Measurements from ENCODE around the gene RPGR. TPM values are rescaled to one million over a fixed set of nuclear protein-coding genes. Genes with fewer than 3 reads are reported as not detected.

The RPGR gene
- total RNA-seq, 1 experiment from 2014 or later, result 8.5 TPM

DNA sequence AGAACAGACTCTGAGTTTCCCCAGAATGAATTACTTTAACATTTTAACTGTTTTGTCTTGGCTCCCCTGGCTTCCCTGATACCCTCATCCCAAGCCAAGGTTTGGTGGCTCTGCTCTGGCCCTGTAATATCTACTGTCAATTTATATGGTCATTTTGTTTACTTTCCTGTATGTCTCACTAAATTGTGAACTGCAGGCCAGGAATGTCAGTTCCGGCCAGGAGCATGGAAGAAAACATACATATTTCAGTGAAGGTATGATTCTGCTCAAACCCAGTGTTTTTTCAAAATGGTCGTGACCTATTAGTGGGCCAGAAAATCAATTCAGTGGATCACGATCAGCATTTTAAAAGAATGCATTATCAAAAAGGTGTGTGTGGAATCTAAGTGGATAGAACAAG is 1.2 kb downstream of the RPGR start:
- Mint-ChIP-seq H3K4me1 (ENCODE audit: low read depth, unreplicated experiment) (peaks cover 6% of the 10 kb centered on the region), H3K4me3 (ENCODE audit: unreplicated experiment) (peak overlapping the region; percentile 89), H3K27ac (ENCODE audit: unreplicated experiment) (peak overlapping the region; percentile 97), H3K9me3 (ENCODE audit: unreplicated experiment) (no peaks in the 10 kb centered on the region), H3K36me3 (ENCODE audit: insufficient read depth, unreplicated experiment) (no peaks in the 10 kb centered on the region), H3K27me3 (ENCODE audit: insufficient read depth, unreplicated experiment) (no peaks in the 10 kb centered on the region)
- no peaks in the 10 kb centered on the region for H3K4me1 ChIP-seq
- TSS peak; percentile 43 for BruUV-seq (replicated peaks)
- no peaks in the 10 kb centered on the region for H3K36me3 ChIP-seq (ENCODE audit: control insufficient read depth, insufficient read depth, low read length)
- no peak for DNase-seq
- TF ChIP-seq, protein P1, sequence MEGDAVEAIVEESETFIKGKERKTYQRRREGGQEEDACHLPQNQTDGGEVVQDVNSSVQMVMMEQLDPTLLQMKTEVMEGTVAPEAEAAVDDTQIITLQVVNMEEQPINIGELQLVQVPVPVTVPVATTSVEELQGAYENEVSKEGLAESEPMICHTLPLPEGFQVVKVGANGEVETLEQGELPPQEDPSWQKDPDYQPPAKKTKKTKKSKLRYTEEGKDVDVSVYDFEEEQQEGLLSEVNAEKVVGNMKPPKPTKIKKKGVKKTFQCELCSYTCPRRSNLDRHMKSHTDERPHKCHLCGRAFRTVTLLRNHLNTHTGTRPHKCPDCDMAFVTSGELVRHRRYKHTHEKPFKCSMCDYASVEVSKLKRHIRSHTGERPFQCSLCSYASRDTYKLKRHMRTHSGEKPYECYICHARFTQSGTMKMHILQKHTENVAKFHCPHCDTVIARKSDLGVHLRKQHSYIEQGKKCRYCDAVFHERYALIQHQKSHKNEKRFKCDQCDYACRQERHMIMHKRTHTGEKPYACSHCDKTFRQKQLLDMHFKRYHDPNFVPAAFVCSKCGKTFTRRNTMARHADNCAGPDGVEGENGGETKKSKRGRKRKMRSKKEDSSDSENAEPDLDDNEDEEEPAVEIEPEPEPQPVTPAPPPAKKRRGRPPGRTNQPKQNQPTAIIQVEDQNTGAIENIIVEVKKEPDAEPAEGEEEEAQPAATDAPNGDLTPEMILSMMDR (IDR thresholded peaks at IDR 0.05; ENCODE audit: insufficient read depth in 1 of 2, low read depth in 1 of 2, low read length in 1 of 2, severe bottlenecking in 1 of 2, unreplicated experiment in 1 of 2), result no peak
- intact Hi-C loops (cut with micrococcal nuclease; ENCODE audit: unreplicated experiment), result no loop called here
- no peaks in the 10 kb centered on the region for H3K27me3 ChIP-seq (replicated peaks; ENCODE audit: control insufficient read depth, insufficient read depth, low read length)
- ChIA-PET POLR2A (no interaction called here), CTCF (no interaction called here)
- peak overlapping the region; percentile 79 for H3K4me3 ChIP-seq (ENCODE audit: low read depth, low read length)
- H3K9me3 ChIP-seq, result no peaks in the 10 kb centered on the region

DNA sequence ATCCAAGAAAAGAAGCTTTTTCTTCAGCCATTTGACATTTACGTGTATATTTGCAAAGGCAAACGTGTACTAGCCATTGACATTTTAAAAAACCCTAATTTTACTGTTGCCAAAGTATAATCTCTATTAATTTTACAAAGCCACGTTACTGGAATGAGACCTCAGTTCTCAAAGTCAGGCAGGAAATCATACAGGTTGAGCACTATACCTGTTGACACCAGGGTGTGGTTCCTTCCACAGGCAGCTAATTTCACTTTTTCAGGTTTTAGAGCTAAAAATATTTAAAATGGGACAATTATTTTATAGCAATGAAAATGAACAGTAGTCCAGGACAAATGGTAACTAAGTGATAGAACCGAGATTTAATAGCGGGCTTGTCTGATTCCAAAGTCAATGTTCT is 6.5 kb downstream of the RPGR start:
- ChIA-PET CTCF (no interaction called here), POLR2A (no interaction called here)
- no peaks in the 10 kb centered on the region for H3K27me3 Mint-ChIP-seq (ENCODE audit: insufficient read depth, unreplicated experiment)
- H3K9me3 ChIP-seq, result no peaks in the 10 kb centered on the region
- no peak overlapping the region for H3K4me3 ChIP-seq (ENCODE audit: low read depth, low read length)
- no peaks in the 10 kb centered on the region for H3K27me3 ChIP-seq (replicated peaks; ENCODE audit: control insufficient read depth, insufficient read depth, low read length)
- H3K4me1 ChIP-seq, result no peaks in the 10 kb centered on the region
- no peaks in the 10 kb centered on the region; the same call in 1 of the 2 replicates for H3K36me3 ChIP-seq (ENCODE audit: control insufficient read depth, insufficient read depth, low read length)
- intact Hi-C loops (cut with micrococcal nuclease; ENCODE audit: unreplicated experiment), result no loop called here
- BruUV-seq (replicated peaks), result no TSS peak
- H3K27ac Mint-ChIP-seq (ENCODE audit: unreplicated experiment), result no peak overlapping the region
- no peaks in the 10 kb centered on the region for H3K36me3 Mint-ChIP-seq (ENCODE audit: insufficient read depth, unreplicated experiment)
- no peaks in the 10 kb centered on the region for H3K9me3 Mint-ChIP-seq (ENCODE audit: unreplicated experiment)
- peaks cover 6% of the 10 kb centered on the region for H3K4me1 Mint-ChIP-seq (ENCODE audit: low read depth, unreplicated experiment)
- TF ChIP-seq, protein P1 (IDR thresholded peaks at IDR 0.05; ENCODE audit: insufficient read depth in 1 of 2, low read depth in 1 of 2, low read length in 1 of 2, severe bottlenecking in 1 of 2, unreplicated experiment in 1 of 2), result no peak
- DNase-seq, result no peak
- H3K4me3 Mint-ChIP-seq (ENCODE audit: unreplicated experiment), result no peak overlapping the region

DNA sequence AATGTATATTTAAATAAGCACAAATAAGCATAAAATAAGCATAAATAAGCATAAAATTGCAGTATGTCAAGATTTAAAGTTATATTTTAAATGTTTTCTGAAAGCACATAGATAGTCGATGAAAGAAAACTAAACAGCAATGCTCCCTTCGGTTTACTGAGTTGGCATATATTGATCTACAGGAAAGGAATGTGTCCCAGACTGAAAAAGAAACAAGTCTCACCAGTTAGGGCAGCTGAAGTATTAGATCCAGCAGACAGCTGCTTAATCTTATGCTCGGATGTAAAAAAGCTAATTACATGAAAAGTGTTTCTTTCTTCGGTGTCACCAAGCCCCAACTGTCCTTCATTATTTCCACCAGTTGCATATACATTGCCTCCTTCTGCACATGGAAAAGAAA is 8.7 kb downstream of the RPGR start:
- H3K36me3 Mint-ChIP-seq (ENCODE audit: insufficient read depth, unreplicated experiment), result no peaks in the 10 kb centered on the region
- POLR2A ChIA-PET, result no interaction called here
- no peak overlapping the region for H3K4me3 Mint-ChIP-seq (ENCODE audit: unreplicated experiment)

More for the DNA sequence above, 8.7 kb downstream of the RPGR start:
- Histone ChIP-seq H3K27me3 (replicated peaks; ENCODE audit: control insufficient read depth, insufficient read depth, low read length) (no peaks in the 10 kb centered on the region), H3K4me3 (ENCODE audit: low read depth, low read length) (no peak overlapping the region), H3K9me3 (no peaks in the 10 kb centered on the region), H3K36me3 (ENCODE audit: control insufficient read depth, insufficient read depth, low read length) (no peaks in the 10 kb centered on the region; the same call in 1 of the 2 replicates), H3K4me1 (no peaks in the 10 kb centered on the region)
- TF ChIP-seq, protein P1 (IDR thresholded peaks at IDR 0.05; ENCODE audit: insufficient read depth in 1 of 2, low read depth in 1 of 2, low read length in 1 of 2, severe bottlenecking in 1 of 2, unreplicated experiment in 1 of 2), result no peak
- CTCF ChIA-PET, result interaction anchor here (0.8 kb wide), 1 partner anchor 99 kb away, joined by 3 read pairs; no protein-coding TSS in a partner anchor
- H3K27me3 Mint-ChIP-seq (ENCODE audit: insufficient read depth, unreplicated experiment), result no peaks in the 10 kb centered on the region
- DNase-seq, result no peak
- BruUV-seq (replicated peaks), result no TSS peak
- H3K4me1 Mint-ChIP-seq (ENCODE audit: low read depth, unreplicated experiment), result peaks cover 6% of the 10 kb centered on the region
- intact Hi-C loops (cut with micrococcal nuclease; ENCODE audit: unreplicated experiment), result no loop called here
- no peaks in the 10 kb centered on the region for H3K9me3 Mint-ChIP-seq (ENCODE audit: unreplicated experiment)
- H3K27ac Mint-ChIP-seq (ENCODE audit: unreplicated experiment), result no peak overlapping the region

Data from Caco-2 (cell line).